ENCODE results near the gene TSKS.

DNA sequence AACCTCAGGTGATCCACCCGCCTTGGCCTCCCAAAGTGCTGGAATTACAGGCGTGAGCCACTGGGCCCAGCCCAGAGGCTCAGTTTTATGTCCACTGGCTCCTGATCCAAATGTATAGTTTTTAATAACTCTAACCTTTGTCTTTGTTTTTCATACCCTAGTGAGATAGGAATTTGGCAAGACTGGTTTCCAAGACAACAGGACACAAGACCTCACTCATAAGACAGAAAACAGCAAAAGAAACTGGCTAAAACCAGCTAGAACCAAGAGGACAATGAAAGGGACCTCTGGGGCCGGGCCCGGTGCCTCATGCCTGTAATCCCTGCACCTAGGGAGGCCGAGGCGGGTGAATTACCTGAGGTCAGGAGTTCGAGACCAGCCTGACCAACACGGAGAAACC, 44.6 kb downstream of the TSKS start:
- TF ChIP-seq EZH2 (IDR thresholded peaks at IDR 0.05; ENCODE audit: borderline replicate concordance, low read depth, low read length, severe bottlenecking) (no peak), POLR2A (IDR thresholded peaks at IDR 0.05; ENCODE audit: low read depth, low read length) (no peak), FOS (IDR thresholded peaks at IDR 0.05; ENCODE audit: borderline replicate concordance, insufficient read depth, low read length) (no peak), MYC (IDR thresholded peaks at IDR 0.05; ENCODE audit: low read depth, low read length) (no peak)
- TF ChIP-seq, protein P1, sequence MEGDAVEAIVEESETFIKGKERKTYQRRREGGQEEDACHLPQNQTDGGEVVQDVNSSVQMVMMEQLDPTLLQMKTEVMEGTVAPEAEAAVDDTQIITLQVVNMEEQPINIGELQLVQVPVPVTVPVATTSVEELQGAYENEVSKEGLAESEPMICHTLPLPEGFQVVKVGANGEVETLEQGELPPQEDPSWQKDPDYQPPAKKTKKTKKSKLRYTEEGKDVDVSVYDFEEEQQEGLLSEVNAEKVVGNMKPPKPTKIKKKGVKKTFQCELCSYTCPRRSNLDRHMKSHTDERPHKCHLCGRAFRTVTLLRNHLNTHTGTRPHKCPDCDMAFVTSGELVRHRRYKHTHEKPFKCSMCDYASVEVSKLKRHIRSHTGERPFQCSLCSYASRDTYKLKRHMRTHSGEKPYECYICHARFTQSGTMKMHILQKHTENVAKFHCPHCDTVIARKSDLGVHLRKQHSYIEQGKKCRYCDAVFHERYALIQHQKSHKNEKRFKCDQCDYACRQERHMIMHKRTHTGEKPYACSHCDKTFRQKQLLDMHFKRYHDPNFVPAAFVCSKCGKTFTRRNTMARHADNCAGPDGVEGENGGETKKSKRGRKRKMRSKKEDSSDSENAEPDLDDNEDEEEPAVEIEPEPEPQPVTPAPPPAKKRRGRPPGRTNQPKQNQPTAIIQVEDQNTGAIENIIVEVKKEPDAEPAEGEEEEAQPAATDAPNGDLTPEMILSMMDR (IDR thresholded peaks at IDR 0.05; ENCODE audit: extremely low read depth in 1 of 2, insufficient read depth in 1 of 2, low read depth in 1 of 2, low read length in 2 of 2), result no peak

Measured in endothelial cell of umbilical vein (primary cell).